HEK293 (cell line): Measurements from ENCODE around the gene INF2.

Experiments
- CTCF ChIA-PET: fragments of 350-600 bp; formaldehyde crosslinking; extraction: SDS; loops from one replicate; lab custom pipeline; 2021; ENCODE audit warnings: antibody characterized with exemption; lab: Yijun Ruan, JAX
- POLR2A ChIA-PET: fragments of 300-600 bp; formaldehyde crosslinking; extraction: SDS; loops from one replicate; lab custom pipeline; 2020; ENCODE audit warnings: antibody characterized with exemption, inconsistent platforms; lab: Yijun Ruan, JAX
- H3K27ac ChIP-seq: fragments of 200-500 bp; sonication (Bioruptor generic); 2 replicates; pipeline ENCODE4 v1.5.1; 2014; ENCODE audit warnings: low read depth, low read length, control low read depth, inconsistent platforms; ENCODE audit errors: extremely low read depth
- H3K36me3 ChIP-seq, 2 experiments: fragments of 200-500 bp in 1 of 2; sonication (Bioruptor generic) in 1 of 2; 1 replicate in 1 of 2; 2 replicates in 1 of 2; pipeline ENCODE4 v1.5.1; 2014 to 2017; ENCODE audit warnings: inconsistent platforms in 2 of 2, low read length in 2 of 2; ENCODE audit not compliant: control insufficient read depth in 2 of 2, insufficient read depth in 1 of 2
- H3K4me1 ChIP-seq: fragments of 200-500 bp; sonication (Bioruptor generic); 2 replicates; pipeline ENCODE4 v1.5.1; 2014; ENCODE audit warnings: mild to moderate bottlenecking, low read length, inconsistent platforms; ENCODE audit not compliant: control insufficient read depth, insufficient read depth
- H3K4me3 ChIP-seq: 2 replicates; pipeline ENCODE4 v1.5.1; 2011; ENCODE audit warnings: low read depth, mild to moderate bottlenecking, control low read depth, low read length, moderate library complexity
- H3K9me3 ChIP-seq: fragments of 200-500 bp; sonication (Bioruptor generic); 2 replicates; pipeline ENCODE4 v1.5.1; 2014; ENCODE audit warnings: low read depth, low read length, inconsistent platforms; ENCODE audit not compliant: control insufficient read depth, insufficient read depth
- EGR2 ChIP-seq: fragments of 450-650 bp; formaldehyde crosslinking; IDR thresholded peaks from 2 replicates; pipeline ENCODE4 v1.5.1; 2016; ENCODE audit warnings: low read depth, missing biosample characterization, missing genetic modification characterization
- KLF1 ChIP-seq: fragments of 450-650 bp; formaldehyde crosslinking; IDR thresholded peaks from 2 replicates; pipeline ENCODE4 v1.5.1; 2016; ENCODE audit warnings: missing biosample characterization, missing genetic modification characterization
- SCRT2 ChIP-seq: fragments of 450-650 bp; formaldehyde crosslinking; IDR thresholded peaks from 2 replicates; pipeline ENCODE4 v1.5.1; 2016; ENCODE audit warnings: missing biosample characterization, missing genetic modification characterization
- WT1 ChIP-seq: fragments of 450-650 bp; formaldehyde crosslinking; IDR thresholded peaks from 2 replicates; pipeline ENCODE4 v1.5.1; 2016; ENCODE audit warnings: missing biosample characterization, missing genetic modification characterization
- ZBTB17 ChIP-seq: fragments of 450-650 bp; formaldehyde crosslinking; IDR thresholded peaks from 2 replicates; pipeline ENCODE4 v1.5.1; 2016; ENCODE audit warnings: missing biosample characterization, missing genetic modification characterization
- ZBTB20 ChIP-seq: fragments of 450-650 bp; formaldehyde crosslinking; IDR thresholded peaks from 2 replicates; pipeline ENCODE4 v1.5.1; 2016; ENCODE audit warnings: missing biosample characterization, missing genetic modification characterization
- ZBTB7A ChIP-seq: fragments of 450-650 bp; formaldehyde crosslinking; IDR thresholded peaks from 2 replicates; pipeline ENCODE4 v1.5.1; 2016; ENCODE audit warnings: low read depth, missing biosample characterization, missing genetic modification characterization
- ZFHX2 ChIP-seq: fragments of 450-650 bp; formaldehyde crosslinking; conservative IDR thresholded peaks from 2 replicates; pipeline ENCODE4 v1.5.1; 2016; ENCODE audit warnings: missing biosample characterization, missing genetic modification characterization
- ZNF133 ChIP-seq: fragments of 450-650 bp; formaldehyde crosslinking; IDR thresholded peaks from 2 replicates; pipeline ENCODE4 v1.5.1; 2016; ENCODE audit warnings: missing biosample characterization, missing genetic modification characterization
- ZNF157 ChIP-seq: fragments of 450-650 bp; formaldehyde crosslinking; IDR thresholded peaks from 2 replicates; pipeline ENCODE4 v1.5.1; 2016; ENCODE audit warnings: missing biosample characterization, missing genetic modification characterization
- ZNF19 ChIP-seq: fragments of 450-650 bp; formaldehyde crosslinking; IDR thresholded peaks from 2 replicates; pipeline ENCODE4; 2016; ENCODE audit warnings: missing biosample characterization, missing genetic modification characterization, low read depth
- ZNF223 ChIP-seq: fragments of 450-650 bp; formaldehyde crosslinking; IDR thresholded peaks from 2 replicates; pipeline ENCODE4 v1.5.1; 2016; ENCODE audit warnings: missing biosample characterization, missing genetic modification characterization
- ZNF266 ChIP-seq: fragments of 450-650 bp; formaldehyde crosslinking; IDR thresholded peaks from 2 replicates; pipeline ENCODE4 v1.5.1; 2016; ENCODE audit warnings: missing biosample characterization, missing genetic modification characterization, low read depth
- ZNF362 ChIP-seq: fragments of 450-650 bp; formaldehyde crosslinking; IDR thresholded peaks from 2 replicates; pipeline ENCODE4 v1.5.1; 2016; ENCODE audit warnings: missing biosample characterization, missing genetic modification characterization
- ZNF366 ChIP-seq: fragments of 450-650 bp; formaldehyde crosslinking; conservative IDR thresholded peaks from 2 replicates; pipeline ENCODE4 v1.5.1; 2016; ENCODE audit warnings: missing biosample characterization, missing genetic modification characterization
- ZNF610 ChIP-seq: fragments of 450-650 bp; formaldehyde crosslinking; IDR thresholded peaks from 2 replicates; pipeline ENCODE4 v1.5.1; 2016; ENCODE audit warnings: missing biosample characterization, missing genetic modification characterization, borderline replicate concordance
- ZNF621 ChIP-seq: fragments of 450-650 bp; formaldehyde crosslinking; IDR thresholded peaks from 2 replicates; pipeline ENCODE4 v1.5.1; 2017; ENCODE audit warnings: missing biosample characterization, missing genetic modification characterization
- ZNF623 ChIP-seq: fragments of 450-650 bp; formaldehyde crosslinking; IDR thresholded peaks from 2 replicates; pipeline ENCODE4 v1.5.1; 2016; ENCODE audit warnings: missing biosample characterization, missing genetic modification characterization
- ZNF626 ChIP-seq: fragments of 450-650 bp; sonication (Bioruptor Pico); formaldehyde crosslinking; IDR thresholded peaks from 2 replicates; pipeline ENCODE4 v1.5.1; 2018; ENCODE audit warnings: missing biosample characterization, missing genetic modification characterization, inconsistent platforms
- ZNF664 ChIP-seq: fragments of 450-650 bp; formaldehyde crosslinking; IDR thresholded peaks from 2 replicates; pipeline ENCODE4 v1.5.1; 2016; ENCODE audit warnings: missing biosample characterization, missing genetic modification characterization

Gene INF2

DNA sequence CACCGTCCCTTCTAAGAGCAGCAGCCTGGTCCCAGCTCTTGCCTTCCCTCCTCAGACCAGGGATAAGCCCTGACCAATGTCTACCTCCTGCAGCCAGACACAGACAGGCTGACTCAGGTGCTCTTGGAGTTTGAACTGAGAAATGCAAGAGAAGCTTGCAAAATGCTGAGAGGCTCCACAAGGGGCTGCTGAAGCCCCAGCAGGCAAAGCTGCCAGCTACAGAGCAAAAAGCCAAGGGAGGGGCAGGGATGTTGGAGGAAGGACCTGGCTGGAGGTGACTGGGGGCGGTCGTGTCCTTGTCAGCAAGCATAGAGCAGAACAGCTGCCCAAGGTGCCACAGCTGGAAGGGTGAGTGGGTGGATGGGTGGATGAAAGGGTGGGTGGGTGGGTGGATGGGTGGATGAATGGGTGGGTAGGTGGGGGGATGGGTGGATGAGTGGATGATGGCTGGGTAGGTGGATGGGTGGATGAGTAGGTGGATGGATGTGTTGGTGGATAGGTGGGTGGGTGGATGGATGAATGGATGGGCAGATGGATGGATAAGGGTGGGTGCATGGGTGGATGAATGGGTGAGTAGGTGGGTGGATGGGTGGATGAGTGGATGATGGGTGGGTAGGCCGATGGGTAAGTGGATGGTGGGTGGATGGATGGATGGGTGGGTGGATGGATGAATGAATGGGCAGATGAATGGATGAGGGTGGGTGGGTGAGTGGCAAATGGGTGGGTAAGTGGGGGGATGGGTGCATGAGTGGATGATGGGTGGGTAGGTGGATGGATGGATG lies 4.0 kb upstream of the INF2 start:
- Histone ChIP-seq H3K4me1 (peaks cover 5% of the 10 kb centered on the region; the same call in 1 of the 2 replicates), H3K4me3 (no peak overlapping the region), H3K9me3 (no peaks in the 10 kb centered on the region), H3K36me3 (no peaks in the 10 kb centered on the region), H3K27ac (no peak overlapping the region)
- ChIA-PET POLR2A (no interaction called here), CTCF (no interaction called here)
- TF ChIP-seq ZNF610 (no peak), KLF1 (tag by site-specific recombination) (peak; percentile 97), ZNF266 (tag by site-specific recombination) (no peak), SCRT2 (no peak), ZNF664 (no peak), ZNF623 (tag by site-specific recombination) (no peak), EGR2 (tag by site-specific recombination) (peak; percentile 96), ZNF133 (no peak), ZNF626 (tag by site-specific recombination) (no peak), ZNF362 (tag by site-specific recombination) (no peak), ZBTB20 (tag by site-specific recombination) (no peak), ZFHX2 (tag by site-specific recombination) (peak; percentile 99), WT1 (tag by site-specific recombination) (no peak)

DNA sequence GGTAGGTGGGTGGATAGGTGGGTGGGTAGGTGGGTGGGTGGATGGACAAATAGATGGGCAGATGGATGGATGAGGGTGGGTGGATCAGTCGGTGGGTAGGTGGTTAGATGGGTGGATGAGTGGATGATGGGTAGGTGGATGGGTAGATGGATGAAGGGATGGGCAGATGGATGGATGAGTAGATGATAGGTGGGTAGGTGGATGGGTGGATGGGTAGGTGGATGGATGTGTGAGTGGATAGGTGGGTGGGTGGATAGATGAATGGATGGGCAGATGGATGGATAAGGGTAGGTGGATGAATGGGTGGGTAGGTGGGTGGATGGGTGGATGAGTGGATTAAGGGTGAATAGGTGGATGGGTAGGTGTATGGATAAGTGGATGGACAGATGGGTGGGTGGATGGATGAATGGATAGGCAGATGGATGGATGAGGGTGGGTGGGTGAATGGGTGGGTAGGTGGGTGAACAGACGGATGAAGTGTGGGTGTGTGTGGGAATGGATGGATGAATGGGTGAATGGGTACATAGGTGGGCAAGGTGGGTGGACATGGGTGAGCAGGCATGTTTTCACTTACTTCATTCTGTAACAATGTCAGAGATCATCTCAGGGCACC lies 3.3 kb upstream of the INF2 start:
- H3K27ac ChIP-seq, result no peak overlapping the region
- no peak for TF ChIP-seq ZBTB7A (tag by site-specific recombination)
- peak; percentile 91 for TF ChIP-seq ZNF366
- no peak for TF ChIP-seq ZNF223 (tag by site-specific recombination)
- peak; percentile 5; the same call in 1 of the 2 replicates for TF ChIP-seq KLF1 (tag by site-specific recombination)
- TF ChIP-seq EGR2 (tag by site-specific recombination), result peak; percentile 99
- TF ChIP-seq ZFHX2 (tag by site-specific recombination), result peak; percentile 99
- TF ChIP-seq ZNF621 (tag by site-specific recombination), result no peak
- TF ChIP-seq ZBTB17 (tag by site-specific recombination), result peak; percentile 83
- TF ChIP-seq ZNF19 (tag by site-specific recombination), result no peak
- no peak for TF ChIP-seq ZNF157 (tag by site-specific recombination)
- H3K36me3 ChIP-seq, result peaks cover 0 to 3% of the 10 kb centered on the region in 2 experiments; a peak in 1 of 3 replicates
- peaks cover 3% of the 10 kb centered on the region; the same call in 1 of the 2 replicates for H3K4me1 ChIP-seq
- H3K9me3 ChIP-seq, result no peaks in the 10 kb centered on the region
- ChIA-PET POLR2A (no interaction called here), CTCF (no interaction called here)
- H3K4me3 ChIP-seq, result no peak overlapping the region
